GM21529 (cell line): ENCODE measurements around the gene CIAO2A.
A peak's percentile ranks its signal among the peaks of the same experiment; 100 is the strongest.
"Not testable (repeated sequence)": the region's sequence is repeated elsewhere in the genome, so short reads cannot be mapped to it uniquely, and the experiment has no call there.

Experiments
- ATAC-seq: cut with Tn5 transposase; IDR thresholded peaks from one replicate; pipeline ENCODE4 v1.9.1; 2021; ENCODE audit not compliant: unreplicated experiment

CIAO2A gene

DNA sequence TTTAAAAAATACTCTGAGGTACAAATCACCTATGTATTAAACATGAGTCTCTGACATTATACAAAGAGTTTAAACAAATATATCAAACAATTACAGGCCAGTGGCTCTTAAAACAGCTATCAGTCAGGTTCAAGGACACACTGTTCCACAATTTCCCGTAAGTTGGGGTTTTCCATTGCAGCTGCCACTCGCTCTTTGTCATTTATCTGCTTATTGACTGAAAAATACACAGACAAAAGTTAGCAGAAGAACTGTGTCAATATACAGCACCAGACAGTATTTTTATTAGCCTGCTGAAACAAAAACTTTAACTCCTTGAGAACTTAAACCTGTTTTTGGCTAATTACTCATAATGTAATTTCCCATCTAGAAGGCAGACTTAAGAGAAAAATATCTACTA lies 20.8 kb downstream of the CIAO2A start:
- ATAC-seq = no peak

DNA sequence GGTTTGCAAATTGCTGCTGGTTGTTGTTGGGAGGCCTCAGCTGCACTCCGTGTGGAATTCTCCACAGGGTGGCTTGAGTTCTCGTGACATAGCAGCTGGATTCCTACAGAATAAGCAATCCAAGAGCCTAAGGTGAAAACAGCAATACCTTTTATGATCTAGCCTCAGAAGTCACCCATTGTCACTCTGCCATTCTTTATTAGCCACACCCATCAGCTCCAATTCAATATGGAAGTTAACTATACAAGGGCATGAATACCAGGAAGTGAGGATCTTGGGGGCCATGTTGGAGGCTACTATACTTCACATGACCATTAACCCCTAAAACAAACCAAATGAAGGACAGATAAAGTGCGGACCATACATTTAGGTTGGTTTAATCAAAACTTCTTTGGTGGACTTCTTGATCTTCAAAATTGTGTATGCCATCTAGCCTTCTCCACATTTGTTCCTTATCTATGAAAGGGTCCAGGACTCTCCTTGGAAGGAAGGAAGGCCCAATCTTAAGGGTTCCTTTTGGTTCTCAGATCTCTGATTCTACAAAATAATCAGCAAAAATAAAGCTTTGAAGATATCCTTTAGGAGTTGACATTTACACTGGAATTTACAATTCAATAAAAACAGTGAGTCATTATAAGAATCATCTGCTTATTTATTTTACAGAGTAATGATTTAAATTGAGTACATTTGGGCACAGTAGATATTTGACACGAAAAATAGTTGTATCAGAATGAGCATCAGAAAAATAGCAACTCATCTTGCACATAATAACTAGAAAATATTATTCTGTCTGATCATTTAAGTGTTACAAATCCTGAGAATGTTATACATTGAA lies 21.5 kb downstream of the CIAO2A start:
- no peak for ATAC-seq

DNA sequence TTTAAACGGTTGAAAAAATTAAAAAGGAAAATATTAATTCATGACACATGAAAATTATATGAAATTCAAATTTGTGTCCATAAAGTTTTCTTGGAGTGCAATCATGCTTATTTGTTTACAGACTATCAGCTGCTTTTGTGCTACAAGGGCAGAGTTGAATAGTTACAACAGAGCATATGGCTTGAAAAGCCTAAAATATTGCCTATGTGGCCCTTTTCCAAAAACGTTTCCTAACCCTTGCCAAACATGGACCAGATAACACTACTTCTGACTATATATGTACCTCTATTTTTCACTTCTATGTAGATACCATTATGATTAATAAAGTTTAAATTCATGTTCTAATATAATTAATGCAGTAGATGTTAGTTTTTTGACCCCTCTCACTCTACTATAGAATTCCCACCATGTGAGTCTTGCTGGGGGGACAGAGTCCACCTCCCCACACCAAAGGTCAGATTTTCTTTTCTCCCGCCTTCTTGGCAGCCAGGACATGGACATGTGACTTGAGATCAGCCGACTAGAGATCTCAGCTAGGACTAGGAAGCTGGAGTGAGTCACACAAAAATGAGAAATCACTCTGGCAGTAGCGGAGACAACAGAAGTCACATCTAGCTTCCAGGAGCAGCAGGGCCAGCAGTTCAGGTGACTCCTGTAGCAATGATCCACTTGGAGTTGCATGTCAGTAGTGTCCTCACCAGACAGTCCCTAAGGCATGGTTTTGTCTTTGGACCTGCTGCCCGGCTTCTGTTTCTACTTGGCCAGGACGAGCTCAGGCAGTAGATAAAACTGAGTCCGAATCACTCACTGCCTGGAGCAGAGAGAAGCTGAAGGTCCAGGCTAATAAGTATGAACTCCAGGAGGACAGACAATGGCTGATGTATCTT lies 22.4 kb downstream of the CIAO2A start:
- ATAC-seq = no peak

DNA sequence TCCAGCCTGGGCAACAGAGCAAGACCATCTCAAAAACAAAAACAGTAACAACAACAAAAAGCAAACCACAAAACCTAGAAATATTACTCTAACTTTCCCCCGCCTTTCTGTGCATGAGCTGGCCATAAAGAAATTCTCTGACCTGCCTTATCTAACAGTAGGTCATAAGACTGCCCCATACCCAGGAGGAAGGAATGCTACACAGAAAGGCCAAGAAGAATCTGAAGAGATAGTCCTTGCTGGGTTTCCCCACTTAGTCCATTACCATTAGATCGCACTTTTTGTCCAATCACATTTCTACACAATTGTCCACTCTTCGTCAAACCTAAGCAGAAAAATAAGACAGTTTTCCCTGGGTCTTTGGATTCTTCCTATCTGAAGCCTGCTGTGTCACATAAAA lies 23.5 kb downstream of the CIAO2A start:
- no peak for ATAC-seq

DNA sequence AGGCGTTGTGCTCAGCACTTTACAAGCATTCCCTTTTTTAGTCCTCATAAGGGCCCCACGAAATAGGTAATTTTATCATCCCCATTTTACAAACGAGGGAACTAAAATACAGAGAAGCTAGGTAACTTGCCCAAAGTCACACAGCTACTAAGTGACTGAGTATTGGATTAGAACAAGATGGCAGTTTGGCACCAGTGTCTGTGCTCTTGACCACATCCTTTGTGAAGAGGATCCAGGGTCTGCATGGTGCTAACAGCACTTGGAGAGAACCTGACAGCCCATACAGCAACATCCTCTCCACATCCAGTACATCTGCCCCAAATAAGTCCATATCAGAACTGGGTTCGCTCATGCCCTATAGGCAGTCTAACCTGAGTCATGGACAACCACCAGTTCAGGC lies 25.5 kb downstream of the CIAO2A start:
- no peak for ATAC-seq

DNA sequence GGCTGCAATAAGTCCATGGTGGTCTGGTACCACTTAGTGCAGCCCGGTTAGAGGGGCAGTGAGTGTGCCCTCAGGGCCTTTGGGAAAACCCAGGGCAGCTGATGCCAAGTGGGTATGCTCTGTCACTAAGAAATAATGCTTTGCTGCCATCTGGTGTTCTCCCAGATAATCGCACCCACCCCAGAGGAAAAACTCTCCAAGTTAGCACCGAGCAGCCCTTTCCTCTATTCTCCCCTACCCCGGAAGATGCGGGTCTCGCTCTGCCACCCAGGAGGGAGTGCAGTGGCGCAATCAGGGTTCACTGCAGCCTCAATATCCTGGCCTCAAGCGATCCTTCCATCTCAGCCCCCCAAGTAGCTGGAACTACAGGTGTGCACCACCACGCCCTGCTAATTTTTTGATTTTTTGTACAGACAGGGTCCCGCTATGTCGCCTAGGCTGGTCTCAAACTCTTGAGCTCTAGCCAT lies 26.0 kb downstream of the CIAO2A start:
- ATAC-seq = no peak

DNA sequence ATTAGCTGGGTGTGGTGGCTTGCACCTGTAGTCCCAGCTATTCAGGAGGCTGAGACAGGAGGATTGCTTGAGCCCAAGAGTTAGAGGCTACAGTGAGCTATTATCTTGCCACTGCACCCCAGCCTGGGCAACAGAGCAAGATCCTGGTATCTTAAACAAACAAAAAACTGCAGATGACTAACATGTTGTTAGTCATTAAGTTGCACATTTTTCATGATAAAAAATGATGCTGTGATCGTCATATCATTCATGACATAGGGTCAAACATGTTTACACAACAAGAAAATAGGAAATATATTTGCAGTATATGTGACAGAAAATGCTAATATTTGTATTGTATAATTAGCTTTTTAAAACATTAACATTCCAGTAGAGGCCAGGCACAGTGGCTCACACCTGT lies 27.2 kb downstream of the CIAO2A start:
- ATAC-seq = no peak

DNA sequence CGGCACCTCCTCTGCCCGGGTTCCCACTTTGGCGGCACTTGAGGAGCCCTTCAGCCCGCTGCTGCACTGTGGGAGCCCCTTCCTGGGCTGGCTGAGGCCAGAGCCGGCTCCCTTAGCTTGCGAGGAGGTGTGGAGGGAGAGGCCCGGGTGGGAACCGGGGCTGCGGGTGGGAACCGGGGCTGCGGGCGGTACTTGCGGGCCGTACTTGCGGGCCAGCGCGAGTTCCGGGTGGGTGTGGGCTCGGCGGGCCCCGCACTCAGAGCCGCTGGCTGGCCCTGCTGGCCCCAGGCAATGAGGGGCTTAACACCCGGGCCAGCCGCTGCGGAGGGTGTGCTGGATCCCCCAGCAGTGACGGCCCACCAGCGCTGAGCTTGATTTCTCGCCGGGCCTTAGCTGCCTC lies 32.9 kb downstream of the CIAO2A start:
- no peak for ATAC-seq

DNA sequence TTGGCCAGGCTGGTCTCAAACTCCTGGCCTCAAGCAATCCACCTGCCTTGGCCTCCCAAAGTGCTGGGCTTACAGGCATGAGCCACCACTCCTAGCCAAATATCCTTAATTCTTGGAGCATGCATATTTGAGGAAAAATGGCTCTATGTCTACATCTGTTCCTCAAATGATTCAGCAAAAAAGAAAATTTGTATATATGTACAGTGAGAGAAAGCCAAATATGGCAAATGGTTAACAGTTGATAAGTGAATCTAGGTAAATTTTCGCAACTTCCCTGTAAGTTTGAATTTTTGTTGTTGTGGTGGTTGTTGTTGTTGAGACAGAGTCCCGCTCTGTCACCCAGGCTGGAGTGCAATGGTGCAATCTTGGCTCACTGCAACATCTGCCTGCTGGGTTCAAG lies 34.5 kb downstream of the CIAO2A start:
- ATAC-seq = not testable (repeated sequence)

DNA sequence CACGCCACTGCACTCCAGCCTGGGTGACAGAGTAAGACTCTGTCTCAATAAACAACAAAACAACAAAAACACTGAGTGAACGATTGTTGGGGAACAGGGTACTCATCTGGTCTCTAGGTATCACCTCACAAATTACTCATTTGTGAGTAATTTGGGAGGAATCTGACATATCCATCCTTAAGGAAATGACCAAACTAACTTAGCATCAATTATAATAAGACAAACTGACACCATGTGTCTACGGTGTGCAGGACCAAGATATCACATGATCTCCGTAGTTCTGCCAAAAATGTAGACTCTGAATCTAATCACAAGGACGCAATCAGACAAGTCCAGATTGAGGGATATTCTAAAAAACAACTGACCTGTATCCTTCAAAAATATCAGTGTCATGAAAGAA lies 35.4 kb downstream of the CIAO2A start:
- ATAC-seq = no peak

DNA sequence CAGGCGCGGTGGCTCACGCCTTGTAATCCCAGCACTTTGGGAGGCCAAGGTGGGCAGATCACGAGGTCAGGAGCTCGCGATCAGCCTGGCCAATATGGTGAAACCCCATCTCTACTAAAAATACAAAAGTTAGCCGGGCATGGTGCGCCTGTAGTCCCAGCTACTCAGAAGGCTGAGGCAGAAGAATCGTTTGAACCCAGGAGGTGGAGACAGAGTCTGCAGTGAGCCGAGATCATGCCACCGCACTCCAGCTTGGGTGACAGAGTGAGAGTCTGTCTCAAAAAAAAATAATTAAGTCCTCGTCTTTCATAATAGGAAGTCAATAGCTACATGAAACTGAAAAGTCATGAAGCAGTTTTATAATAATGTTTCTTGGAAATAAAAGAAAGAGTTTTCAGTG lies 40.0 kb downstream of the CIAO2A start:
- ATAC-seq = not testable (repeated sequence)

DNA sequence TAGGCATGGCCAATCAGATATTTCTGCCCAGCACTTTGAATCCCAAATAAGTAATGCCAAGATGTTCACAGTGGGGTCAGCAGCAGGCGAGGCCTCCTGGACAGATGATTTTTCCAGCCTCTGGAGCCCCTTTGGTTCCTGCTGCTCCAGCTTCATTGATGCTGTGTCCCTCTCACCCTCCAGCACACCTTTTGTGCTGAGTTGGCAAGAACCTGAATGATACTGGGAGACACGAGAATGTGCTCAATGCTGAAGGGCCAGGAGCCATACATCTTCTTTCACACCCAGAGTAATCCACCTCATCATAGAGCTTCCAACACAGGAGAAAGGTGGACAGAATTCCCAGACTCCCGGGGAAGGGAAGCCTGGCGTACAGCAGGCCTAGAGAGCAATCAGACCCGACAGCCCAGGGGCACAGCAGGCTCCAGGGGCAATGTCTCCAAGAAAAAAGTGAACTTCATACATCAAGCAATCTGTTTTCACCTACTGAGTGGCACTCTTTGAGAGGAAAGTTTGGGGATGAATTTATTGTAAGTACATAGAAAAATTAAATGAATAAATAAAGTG lies 40.6 kb downstream of the CIAO2A start:
- no peak for ATAC-seq

DNA sequence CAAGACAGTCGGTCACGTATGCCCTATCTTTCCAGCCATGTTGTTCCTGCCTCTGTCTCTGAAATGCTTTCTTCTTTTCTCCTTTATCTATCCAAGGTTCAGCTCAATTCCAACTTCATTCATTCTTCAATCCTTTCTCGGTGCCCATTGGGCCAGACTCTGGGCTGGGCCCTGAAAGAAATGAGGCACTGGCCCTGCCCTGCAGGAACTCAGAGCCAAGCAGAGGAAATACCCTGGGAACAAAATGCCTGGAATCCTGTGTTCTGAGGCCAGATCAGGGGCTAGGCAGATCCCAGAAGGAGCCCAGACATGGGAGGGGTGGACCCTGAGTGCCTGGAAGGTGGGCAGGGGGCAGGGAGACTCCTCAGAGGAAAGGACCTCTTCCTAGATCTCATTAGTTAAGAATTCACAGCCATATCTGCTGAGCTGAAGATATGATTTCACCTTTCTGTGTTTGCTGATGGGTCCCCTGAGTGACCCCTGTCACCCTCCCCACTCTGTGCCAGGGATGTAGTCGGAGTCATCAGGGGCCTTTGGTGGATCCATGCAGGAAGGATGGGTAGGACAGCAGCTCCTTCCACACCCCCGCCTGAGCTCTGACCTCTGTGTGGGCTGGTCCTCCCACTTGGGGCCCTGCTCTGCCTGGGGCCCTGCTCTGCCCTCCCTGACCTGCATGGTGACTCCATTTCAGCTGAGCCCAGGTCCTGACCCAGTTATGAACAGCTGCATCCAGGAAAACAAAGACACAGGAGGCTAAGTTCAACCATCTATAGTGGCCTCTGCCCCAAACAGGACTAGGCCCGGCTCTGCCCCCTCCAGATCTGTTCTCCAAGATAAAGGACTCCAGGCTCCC lies 42.0 kb downstream of the CIAO2A start:
- no peak for ATAC-seq

DNA sequence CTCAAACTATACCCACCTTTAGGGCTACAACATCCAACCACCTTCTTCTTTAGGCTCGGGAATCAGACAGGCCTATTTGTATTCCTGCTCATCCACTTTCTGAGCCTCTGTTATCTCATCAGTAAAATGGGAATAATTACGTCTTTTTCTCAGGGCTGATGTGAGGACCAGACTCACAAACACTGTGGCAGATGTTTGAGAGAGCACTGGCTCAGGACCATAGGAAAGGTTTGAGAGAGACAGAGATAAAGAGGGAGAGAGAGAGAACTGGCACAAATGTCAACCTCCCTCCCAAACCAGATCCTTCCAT lies 42.6 kb downstream of the CIAO2A start:
- ATAC-seq = no peak

DNA sequence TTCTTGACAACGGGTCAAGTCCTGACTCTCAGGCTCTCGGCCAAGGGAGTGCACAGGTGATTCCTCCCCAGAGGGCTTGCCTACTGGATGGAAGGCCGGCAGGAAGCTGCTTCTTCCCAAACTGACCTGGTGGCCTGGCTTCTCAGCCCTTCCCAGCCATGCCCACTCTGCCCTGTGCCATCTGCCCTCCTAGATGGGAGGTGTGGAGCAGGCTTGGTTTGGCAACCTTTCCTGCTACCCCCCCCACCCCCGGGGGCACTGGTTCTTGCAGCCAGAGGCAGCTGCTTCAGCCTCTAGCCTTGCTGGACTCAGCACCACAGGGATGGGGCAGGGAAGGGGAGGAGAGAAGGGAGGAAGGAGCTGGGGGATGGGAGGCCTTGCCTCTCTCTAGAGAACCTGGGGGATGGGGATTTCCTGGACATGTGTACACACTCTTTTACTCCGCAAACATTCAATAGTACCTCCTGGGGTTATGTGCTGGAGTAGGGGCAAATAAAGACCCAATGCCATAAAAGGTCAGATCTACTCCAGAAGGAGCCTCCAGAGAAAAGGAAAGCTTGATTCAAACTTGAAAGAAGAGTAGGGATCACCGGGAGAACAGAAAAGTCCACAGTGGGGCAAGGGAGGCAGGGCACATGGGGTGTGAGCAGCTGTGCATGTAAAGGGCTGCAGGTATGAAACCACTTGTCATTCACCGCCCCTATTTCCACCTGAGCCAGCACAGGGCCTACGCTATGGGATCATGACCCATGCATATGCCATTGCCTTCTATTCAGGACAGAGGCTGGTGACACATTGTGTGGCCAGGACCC lies 43.2 kb downstream of the CIAO2A start:
- no peak for ATAC-seq

DNA sequence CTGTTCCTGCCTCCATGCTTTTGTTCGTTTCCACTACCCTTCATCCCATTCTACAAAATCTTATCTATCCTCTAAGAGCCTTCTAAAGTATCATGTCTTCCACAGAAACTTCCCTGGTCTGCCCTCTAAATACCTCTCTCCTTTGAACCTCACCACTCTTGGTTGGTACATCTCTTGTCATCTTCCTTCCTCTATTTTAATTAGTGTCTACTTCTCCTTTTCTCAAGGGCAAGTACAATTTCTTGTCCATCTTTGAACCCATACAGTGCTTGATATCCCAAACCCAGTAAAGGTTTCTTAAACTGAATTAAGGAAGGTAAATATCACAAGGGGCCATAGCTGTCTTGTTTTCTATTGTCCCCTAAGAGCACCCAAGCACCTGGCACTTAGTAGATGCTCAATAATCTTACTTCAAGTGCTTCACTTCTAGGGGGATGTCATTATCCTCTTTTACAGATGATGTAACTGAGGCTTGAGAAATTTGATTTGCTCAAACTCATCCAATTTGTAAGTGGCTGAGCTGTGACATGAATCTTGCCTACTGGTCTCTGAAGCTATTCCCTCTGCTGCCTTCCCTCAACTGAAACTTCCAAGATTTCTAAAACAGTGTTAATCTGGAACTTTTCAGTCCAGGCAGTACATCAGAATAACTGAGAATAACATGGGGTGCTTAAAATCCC lies 44.7 kb downstream of the CIAO2A start:
- ATAC-seq = no peak

DNA sequence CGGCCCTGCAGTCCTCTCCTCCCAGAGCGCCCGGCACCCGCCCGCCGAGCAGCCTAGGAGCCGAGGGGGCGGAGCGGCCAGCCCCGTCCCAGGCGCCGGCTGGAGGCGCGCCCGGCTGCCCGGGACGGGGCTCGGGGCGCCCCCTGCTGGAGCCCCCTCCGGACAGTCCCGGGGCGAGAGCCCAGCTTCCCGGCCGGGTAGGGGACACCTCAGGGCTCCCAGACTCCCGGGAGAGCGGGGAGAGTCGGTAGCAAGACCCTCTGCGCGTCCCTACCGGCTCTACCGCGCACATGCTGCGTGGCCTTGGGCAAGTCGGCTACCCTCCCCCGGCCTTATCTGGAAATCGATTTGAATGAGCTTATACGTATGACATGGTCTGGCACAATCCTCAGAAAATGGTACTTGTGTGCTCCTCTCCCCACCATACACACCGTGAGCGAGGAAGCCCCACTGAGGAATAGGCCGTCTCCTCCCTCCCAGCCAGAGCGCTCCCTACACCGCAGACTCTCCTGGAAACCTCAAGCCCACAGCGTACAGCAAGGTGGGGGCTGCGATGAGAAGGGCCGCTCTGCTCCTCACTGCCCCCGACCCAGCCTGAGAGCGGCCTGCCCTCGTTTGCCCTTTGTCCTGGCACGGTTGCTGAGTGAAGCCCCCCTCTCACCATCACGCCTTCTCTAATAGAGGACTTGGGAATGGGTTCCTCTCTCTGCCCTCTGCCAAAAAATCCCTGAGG lies 47.1 kb downstream of the CIAO2A start, which contains the start of gene DAPK2:
Gene DAPK2, minus strand, starts transcription at position 65 of the 733 bp plus-strand sequence. CDS start 6,224 bp downstream, outside the sequence.
- peak; percentile 46 for ATAC-seq

DNA sequence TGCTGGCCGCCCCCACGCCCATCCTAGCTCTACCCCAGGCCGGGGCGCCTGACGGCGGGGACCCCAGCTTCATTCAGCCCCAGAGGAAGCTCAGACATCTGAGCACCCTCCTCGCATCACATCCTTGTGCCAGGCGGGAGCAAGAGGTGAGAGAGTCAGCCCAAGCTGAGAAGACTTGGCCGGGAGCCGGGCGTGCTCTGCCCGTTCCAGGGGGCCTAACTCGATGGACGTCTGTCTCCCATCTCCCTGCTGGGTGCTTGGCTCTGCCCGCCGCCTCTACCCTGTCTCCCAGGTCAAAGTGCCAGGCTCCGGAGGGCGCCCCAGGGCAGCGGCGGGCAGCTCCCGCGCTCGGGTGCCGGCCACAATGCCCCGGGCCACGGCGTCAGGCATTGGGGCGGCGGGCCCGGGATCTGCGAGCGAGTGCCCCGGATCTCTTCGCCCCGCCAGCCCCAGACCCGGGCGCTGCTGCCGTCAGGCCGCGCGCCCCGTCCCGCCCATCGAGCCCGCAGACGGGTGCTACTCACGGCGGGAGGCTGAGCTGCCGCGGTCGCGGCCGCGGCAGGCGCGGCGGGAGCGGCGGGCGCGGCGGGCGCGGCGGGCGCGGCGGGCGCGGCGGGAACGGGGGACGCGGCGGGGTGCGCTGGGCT lies 47.7 kb downstream of the CIAO2A start:
- peak; percentile 9 for ATAC-seq
